ENCODE measurements around the gene SREK1.
"Not testable (repeated sequence)": the region's sequence is repeated elsewhere in the genome, so short reads cannot be mapped to it uniquely, and the experiment has no call there.

The SREK1 gene

DNA sequence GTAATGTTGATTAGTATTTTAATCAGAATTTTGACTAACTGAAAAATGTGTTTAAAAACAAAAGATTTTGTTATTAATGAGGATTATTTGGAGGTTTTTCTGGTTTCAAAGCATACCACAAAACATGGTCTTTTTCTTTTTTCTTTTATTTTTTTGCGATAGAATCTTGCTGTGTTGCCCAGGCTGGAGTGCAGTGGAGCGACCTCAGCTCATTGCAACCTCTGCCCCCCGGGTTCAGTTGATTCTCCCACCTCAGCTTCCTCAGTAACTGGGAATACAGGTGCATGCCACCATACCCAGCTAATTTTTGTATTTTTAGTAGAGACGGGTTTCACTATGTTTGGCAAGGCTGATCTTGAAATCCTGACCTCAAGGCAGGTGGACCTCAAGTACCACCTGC, 24.1 kb downstream of the SREK1 start:
- DNase-seq = no peak

DNA sequence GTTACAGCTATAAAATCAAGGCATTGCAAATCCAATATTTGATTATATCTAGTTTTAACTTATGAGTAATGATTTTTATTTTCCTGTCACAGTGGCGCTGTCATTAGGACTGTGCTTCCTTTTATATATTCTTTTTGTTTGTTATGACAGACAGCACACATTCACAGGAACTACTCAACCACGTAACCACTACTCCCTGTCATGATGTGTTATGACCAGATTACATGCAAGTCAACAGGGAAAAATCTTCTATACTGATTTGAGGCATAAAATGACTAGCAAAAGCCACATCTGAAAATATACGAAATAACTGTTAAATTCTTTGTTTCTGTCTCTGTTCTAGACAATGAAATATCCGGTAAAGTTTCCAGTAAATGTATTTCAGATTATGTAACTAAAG, 25.4 kb downstream of the SREK1 start:
- DNase-seq = no peak

DNA sequence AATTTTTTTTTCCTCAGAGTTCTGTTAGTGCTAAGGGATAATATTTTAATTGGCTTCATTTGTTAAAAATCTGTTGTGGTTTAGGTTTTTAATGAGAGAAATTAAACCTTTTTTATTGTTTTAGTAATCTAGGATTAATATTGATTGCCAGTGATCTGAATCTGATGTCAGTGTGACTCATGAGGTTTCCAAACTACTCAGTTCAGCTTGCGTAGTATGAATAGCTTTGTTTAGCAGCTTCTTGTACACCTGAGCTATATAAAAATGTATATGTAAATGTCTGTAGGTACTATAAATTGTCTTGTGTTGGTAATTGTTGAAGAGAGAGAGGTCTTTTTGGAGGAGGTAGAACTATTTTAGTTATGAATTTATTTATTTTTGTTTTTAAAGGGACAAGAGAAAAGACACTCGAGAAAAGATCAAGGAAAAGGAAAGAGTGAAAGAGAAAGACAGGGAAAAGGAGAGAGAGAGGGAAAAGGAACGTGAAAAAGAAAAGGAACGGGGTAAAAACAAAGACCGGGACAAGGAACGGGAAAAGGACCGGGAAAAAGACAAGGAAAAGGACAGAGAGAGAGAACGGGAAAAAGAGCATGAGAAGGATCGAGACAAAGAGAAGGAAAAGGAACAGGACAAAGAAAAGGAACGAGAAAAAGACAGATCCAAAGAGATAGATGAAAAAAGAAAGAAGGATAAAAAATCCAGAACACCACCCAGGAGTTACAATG, 26.3 kb downstream of the SREK1 start:
- DNase-seq = no peak

DNA sequence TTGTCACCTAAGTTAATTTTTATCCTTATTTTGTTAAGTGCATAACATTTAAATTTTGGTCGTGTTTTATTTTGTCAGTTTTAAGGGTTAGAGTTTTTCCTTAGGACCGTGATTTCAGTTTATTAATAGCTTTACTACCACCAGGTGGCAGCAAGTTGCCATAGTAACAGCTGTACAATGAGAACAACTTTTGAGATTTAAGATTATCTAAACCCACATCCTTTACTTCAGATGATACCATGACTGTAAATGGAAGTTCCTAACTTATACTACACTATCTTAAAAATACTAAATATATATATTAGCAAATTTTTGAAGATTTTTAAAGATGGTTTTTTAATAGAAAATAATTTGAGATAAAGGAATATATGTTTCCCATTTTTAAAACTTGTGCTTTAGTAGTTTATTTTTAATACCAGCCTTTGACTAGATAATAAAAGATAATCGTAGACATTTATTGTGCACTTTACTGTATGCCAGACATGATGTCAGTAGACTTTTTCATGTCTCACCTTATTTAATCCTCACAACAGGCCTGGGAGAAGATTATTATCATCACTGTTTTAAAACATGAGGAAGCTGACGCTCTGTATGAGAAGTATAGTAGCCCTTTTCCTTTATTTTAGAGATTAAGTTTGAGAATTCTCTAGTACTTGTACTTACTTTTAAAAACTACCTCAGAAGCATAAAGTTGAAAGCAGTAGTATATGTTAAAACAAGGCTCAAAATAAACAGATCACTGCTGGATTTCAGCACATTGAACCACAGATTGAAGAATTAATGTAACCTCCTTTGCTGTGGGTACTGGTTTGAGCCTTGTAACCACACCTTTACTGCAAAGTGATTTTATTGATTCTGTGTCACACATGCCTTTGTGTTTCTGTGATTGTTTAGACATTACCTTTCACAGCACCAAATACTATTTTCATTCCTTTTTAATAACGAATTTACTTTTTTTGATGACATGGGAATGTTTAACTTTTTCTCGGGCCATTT, 27.5 kb downstream of the SREK1 start:
- DNase-seq = peak; percentile 41 to 44

DNA sequence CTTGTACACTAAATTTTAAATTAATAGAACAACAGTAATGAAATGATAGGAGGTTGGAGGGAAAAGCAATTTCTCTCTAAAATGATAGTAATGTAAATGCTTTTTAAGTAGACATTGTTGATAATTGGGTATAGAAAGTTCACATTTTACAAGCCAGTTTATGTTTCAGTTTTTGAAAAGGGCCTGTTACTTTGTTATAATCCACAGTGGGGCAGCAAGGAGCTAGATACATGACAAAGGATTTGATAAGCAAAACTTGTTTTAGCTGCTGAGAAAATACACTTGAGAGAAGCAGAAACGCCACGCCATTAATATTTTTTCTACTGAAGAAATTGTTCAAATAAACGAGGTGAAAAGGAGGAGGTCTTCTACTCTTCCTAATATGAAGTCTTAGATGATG, 30.2 kb downstream of the SREK1 start:
- no peak for DNase-seq

DNA sequence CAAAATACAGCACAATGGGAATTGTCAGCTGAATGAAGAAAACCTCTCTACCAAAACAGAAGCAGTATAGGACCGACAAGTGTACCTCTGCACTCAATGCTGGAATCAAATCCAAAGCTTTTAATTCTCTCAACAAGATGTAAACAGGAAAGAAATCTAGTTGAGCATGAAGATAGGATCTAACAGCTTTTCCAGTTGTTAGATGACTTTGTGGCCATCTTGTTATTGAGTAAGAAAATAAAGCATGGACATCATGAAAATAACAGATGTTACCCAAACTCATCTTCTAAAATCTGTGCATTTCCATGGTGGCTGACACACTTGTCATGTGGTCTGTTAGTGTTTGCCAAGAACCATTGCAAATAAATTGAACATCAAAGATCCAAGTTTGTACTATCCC, 34.7 kb downstream of the SREK1 start:
- no peak for DNase-seq

DNA sequence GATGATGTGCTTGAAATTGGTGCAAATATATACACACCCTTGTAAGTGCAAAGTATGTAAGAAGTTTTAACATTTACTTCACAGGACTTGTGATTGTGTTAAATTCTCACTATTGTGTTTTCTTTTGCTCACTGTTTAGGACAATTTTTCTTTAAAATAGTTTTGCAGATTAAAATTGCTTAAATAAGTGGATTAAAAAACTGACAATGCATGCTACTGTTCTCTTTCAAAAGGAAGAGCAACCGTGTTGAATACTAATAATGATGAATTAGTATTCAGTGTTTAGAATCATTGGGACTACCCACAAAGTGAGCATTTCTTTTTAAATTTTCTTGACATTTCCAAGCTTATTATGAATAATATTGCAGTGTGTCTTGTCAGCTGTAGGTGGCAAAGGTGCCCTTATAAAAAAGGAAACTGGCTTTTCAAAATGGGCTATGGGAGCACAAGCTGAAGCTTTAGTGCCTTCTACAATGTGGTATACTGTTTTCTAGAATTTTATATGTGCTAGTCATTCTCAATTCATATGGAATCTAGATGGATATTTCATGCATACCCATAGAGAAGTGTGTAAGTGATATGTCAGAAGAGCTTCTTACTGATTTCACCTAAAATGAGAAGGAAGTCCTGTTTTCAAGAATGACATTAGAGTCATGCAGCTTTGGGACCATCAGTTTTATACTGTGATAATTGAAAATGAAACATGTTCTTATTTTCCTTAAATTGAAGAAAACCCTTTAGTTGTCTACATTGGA, 35.4 kb downstream of the SREK1 start:
- no peak for DNase-seq

DNA sequence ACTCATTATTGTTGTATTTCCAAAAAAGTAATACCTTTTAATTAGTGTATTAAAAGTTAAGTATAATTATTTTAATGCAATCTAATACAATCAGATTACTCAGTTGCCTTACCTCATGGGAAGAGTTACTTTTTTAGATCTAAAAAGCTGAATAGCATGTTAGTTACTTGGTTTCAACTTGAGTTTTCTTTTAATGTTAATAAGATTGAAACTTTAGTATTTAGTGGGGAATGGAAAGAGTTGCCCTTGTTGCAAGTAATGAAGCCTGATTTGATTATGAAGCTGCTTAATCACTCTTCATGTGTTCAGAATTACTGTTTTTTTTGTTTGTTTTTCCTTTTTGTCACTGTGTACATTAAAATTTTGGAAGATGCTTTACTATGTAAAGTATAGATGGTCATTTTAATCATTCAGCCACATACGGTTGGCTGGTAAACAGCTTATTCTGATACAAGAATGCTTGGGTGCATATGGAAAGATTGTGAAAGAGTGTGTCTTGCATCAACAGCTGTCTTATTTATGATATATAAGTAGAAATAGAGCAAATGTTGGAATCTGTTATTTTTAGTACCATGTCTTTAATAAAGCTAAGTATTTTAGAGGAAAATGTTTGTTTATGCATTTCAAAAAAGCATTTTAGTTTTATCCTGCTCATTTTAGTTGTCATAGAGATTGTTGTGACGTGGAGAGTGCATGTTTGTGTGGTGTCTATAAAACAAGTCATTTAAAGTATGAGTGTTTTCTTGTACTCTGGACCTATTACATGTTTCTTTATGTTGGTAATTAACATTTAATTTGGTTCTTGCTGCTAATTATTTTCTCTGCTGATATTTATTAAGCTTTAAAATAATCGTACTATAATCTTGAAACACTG, 36.4 kb downstream of the SREK1 start:
- DNase-seq = no peak

DNA sequence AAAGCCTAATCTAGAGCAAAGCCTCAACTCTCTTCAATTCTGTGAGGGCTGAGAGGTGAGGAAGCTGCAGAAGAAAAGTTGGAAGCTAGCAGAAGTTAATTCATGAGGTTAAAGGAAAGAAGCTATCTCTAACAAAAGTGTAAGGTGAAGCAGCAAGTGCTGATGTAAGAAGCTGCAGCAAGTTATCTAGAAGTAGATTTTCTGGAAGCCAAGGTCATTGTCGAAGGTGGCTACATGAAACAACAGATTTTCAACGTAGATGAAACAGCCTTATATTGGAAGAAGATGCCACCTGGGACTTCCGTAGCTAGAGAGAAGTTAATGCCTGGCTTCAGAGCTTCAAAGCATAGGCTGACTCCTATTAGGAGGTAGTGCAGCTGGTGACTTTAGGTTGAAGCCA, 42.0 kb downstream of the SREK1 start:
- DNase-seq = no peak

DNA sequence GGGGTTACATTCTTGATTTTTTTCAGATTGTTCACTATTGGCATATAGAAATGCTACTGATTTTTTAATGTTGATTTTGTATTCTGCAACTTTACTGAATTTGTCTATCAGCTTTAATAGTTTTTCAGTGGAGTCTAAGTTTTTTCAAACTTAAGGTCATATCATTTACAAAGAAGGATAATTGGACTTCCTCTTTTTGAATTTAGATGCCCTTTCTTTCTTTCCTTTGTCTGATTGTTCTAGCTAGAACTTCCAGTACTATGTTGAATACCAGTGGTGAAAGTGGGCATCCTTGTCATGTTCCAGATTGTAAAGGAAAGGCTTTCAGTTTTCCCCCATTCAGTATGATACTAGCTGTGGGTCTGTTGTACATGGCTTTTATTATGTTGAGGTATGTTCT, 49.3 kb downstream of the SREK1 start:
- no peak for DNase-seq

DNA sequence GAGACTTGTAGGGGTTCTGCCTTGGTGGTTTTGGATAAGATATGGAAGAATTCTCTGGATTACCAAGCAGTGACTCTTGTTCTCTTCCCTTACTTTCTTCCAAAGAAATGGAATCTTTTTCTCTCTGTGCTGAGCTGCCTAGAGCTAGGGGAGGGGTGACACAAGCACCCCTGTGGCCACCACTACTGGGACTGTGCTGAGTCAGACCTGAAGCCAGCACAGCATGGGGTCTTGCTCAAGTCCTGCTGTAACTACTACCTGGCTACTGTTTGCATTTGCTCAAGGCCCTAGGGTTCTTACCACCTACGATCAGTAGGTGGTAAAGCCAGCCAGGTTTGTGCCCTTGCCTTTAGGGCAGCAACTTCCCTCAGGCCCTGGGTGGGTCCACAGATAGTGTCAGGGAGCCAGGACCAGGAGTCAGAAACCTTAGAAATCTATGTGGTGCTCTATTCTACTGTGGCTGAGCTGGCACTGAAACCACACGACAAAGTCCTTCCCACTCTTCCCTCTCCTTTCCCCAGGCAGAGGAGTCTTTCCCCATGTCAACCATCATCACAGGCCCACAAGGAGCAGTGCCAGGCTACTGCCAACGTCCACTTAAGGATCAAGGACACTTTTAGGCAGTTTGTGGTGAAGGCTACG, 53.8 kb downstream of the SREK1 start:
- DNase-seq = no peak

DNA sequence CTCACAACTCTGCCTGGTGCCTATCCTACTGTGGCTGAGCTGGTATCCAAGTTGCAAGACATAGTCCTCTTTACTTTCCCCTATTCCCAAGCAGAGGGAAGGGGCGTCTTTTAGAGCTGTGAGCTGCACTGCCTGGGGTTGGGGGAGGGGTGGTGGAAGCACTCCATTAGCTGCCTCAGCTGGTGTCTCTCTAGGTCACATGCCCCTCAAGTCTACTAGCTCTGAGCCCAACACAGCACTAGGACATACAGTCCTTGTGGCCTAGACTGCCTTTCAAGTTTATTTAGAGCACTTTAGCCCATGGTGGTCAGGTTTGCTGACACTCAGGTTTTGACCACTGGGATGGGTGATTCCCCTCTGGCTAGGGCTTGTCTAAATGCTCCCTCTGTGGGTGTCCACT, 54.7 kb downstream of the SREK1 start:
- no peak for DNase-seq

DNA sequence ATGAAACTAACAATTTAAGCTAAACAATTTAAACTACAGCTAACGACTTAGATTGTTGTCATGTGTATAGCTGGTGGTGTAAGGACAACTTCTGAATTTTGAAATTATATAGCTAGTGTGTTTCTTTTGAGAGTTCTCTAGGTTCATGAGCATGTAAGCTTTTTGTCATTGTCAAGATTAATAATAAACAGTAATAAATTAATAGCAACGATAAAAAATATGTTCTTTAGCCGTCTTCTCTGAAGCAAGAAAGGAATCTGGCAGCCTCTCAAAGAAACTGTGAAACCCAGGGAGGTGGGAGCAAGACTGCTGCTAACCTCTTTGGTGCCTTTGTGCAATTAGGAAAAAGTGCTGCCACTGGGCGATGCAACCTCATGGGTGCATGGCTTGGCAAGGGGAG, 59.4 kb downstream of the SREK1 start:
- DNase-seq = no peak

DNA sequence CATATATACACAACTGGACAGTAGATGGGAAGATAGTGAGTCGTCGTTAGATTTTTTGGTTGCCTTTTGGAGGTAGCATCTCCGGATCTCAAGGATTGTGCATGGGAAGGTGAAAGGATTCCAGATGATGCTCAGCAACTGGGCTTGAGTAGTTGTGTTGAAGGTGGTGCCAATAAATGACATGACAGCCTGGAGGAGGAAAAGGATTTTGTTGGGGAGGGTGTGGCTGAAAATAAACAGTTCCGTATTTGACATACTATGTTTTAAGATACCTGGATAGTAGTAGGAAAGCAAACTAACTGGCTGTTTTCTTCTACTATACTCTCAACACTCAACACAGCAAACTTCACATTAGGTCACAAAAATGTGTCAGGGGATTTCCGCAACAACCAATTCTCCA, 62.4 kb downstream of the SREK1 start:
- no peak for DNase-seq

DNA sequence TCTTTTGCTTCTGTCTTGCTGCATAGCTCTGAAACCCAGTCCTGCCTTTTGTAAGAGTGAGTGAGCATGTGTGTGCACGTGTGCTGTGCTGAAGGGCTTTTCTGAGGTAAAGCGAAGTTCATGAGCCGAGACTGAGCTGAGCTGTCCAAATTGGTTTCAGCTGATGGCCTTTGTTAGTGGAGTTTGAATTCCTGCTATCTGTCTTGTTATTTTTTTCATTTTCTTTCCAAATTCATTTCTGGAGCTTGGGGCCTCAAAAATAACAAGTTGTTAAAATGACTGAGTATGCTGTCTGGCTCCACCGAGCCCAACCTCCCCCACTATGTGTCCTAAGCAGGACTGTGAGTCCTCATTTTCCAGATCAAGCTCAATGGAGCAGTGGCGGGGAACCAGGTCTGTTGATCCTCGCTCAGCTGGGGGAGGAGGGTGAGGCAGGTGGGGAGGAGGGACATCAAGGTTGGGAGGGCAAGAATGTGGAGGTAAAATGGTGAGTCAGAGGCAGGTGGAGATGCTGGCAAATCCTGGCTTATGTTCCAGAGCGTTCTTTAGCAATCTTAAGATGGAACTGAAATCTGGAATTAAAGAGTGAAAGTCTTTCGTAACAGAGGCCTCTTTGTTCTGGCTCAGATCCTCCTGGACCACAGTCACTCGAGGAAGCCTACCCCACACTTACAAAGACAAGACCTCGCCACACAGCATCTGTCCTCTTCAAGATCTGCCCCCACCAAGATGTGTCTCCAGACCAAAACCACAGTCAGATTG, 63.9 kb downstream of the SREK1 start:
- no peak for DNase-seq

DNA sequence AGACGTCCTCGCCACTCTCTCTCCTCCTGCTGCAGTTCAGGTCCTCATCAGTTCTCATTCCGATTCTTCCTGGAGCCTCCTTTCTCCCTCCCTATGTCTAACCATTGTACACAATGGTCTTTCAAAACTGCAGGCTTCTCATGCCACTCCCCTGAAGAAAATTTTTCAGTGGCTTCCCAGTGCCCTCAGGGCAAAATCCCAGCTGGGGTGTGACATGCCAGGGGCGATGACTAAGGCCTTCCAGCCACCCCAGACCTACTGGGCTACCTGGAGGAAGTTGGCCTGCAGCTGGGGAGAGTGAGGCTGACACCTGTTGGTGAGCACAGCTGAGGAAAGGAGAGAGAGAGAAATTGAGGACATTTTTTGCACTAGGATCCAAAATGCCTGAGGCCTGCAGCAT, 65.2 kb downstream of the SREK1 start:
- no peak for DNase-seq

DNA sequence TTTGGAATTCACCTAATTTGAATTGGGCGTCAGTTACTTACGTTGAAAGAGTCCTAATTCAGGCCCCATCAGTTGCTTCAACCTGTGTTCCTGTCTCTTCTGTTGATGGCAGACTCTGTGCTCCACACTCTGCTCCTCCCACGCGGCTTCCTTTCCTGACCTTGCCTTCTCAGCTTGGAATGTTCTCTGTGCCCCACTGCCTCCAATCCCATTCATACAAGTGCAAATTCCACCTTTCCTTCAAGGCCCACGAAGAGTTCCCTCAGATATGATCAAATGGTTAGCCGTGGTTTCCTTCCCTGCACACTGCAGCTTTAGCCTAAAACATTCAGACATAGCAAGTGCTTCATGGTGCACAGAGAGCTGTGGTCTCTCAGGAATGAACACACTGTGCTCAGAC, 65.7 kb downstream of the SREK1 start:
- no peak for DNase-seq

DNA sequence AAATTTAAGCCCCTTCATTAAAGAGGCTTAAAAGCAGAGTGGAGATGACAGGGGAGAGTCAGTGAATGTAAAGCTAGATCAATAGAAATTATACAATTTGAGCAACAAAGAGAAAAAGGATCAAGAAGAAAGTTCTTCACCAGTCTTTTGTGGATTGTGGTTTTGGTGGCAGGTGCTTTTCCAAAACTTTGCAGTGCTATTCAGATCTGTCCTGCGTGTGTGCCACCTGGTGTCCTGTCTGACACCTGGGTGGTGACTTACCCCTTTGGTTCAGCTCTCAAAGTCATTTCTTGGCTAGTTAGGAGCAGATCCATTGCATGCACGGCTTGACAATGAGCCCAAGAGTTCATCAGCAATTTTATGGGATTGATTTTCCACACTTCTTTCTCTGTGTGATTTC, 69.4 kb downstream of the SREK1 start:
- DNase-seq = no peak

DNA sequence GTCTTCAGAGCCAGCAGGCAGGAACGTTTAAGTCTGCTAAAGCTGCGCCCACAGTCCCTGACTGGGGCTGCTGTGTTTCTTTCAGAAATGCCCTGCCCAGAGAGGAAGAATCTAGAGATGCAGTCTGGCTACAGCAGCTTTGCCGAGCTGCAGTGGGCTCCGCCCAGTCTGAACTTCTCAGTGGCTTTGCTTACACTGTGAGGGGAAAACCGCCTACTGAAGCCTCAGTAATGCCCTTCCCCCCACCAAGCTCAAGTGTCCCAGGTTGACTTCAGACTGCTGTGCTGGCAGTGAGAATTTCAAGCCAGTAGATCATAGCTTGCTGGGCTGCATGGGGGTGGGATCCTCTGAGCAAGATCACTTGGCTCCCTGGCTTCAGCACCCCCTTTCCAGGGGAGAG, 78.4 kb downstream of the SREK1 start:
- no peak for DNase-seq

DNA sequence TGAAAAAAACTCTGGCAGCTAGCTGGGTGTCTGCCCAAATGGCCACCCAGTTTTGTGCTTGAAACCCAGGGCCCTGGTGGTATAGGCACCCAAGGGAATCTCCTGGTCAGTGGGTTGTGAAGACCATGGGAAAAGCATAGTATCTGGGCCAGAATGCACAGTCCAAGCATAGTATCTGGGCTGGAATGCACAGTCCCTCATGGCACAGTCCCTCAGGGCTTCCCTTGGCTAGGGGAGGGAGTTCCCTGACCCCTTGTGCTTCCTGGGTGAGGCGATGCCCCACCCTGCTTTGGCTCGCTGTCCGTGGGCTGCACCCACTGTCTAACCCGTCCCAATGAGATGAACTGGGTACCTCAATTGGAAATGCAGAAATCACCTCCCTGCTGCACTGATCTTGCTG, 78.8 kb downstream of the SREK1 start:
- not testable (repeated sequence) for DNase-seq

DNA sequence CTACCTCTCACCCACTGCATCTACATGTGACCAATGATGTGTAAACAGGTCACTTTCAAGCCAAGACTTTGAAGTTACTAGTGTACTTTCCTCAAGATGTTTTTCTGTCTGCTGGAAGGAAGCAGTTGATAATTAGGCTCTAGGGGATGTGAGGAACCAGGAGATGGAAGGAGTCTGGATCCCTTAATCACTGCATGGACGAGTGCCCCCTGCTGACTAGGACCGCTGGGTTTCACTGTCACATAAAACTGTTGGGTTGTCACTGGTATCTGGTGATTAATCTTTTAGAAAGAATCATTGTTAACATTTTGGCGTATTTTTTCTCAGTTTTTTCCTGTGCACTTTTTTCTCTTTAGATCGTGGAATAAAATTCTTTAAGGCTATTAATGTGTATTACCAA, 79.5 kb downstream of the SREK1 start:
- no peak for DNase-seq

All from activated CD4-positive, alpha-beta T cell treated with anti-CD3 and anti-CD28 coated beads, Interleukin-2, amount 50 U/mL, for 4 hours (primary cell).